ENCODE data around the gene NUP58.
"Not testable (repeated sequence)": the region's sequence is repeated elsewhere in the genome, so short reads cannot be mapped to it uniquely, and the experiment has no call there.

NUP58 gene

DNA sequence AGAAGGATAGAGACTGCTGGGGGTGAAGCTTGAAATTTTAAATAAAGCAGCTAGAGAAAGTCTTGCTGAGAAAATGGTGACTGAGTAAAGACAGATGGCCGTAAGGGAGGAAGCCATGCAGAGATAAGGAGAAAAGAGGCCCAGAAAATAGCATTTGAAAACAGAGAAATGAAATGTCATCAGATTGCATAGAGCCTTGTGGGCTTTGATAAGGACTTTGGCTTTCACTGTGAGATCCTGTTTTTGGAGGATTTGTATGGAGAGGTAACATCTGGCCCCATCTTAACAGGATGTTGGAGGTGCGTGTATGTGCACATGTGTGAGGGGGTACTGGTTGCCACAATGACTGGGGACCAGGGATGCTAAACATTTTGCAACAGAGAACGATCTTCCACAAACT lies 50.8 kb downstream of the NUP58 start:
- no peak overlapping the region for H3K27ac ChIP-seq (replicated peaks)

DNA sequence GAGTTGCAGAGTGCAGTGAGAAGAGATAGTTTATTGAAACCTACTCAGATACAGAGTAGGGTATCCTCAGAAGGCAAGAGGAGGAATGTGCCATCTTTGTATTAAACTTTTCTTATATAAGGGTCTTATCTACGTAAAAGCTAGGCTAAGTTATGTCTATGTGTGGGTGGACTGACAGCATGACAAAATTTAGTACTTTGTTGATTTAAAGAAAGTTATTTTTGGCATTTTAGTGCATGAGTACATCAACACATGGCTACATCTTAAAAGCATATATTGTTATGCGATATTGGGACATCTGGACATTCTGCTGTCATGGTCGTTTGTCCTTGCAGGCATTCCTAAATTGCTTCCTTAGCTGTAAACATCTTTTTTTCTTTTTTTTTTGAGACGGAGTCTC lies 51.4 kb downstream of the NUP58 start:
- Histone ChIP-seq H3K4me3 (replicated peaks; ENCODE audit: insufficient read depth, low read length) (no peak overlapping the region), H3K27ac (replicated peaks) (no peak overlapping the region), H3K27me3 (ENCODE audit: insufficient read depth, poor library complexity, severe bottlenecking) (peaks cover 10% of the 10 kb centered on the region)
- no peak for TF ChIP-seq GABPA (IDR thresholded peaks at IDR 0.05; ENCODE audit: low read depth)
- TF ChIP-seq CTCF (IDR thresholded peaks at IDR 0.05; ENCODE audit: insufficient read depth, low read length) = no peak
- TF ChIP-seq, protein P1, sequence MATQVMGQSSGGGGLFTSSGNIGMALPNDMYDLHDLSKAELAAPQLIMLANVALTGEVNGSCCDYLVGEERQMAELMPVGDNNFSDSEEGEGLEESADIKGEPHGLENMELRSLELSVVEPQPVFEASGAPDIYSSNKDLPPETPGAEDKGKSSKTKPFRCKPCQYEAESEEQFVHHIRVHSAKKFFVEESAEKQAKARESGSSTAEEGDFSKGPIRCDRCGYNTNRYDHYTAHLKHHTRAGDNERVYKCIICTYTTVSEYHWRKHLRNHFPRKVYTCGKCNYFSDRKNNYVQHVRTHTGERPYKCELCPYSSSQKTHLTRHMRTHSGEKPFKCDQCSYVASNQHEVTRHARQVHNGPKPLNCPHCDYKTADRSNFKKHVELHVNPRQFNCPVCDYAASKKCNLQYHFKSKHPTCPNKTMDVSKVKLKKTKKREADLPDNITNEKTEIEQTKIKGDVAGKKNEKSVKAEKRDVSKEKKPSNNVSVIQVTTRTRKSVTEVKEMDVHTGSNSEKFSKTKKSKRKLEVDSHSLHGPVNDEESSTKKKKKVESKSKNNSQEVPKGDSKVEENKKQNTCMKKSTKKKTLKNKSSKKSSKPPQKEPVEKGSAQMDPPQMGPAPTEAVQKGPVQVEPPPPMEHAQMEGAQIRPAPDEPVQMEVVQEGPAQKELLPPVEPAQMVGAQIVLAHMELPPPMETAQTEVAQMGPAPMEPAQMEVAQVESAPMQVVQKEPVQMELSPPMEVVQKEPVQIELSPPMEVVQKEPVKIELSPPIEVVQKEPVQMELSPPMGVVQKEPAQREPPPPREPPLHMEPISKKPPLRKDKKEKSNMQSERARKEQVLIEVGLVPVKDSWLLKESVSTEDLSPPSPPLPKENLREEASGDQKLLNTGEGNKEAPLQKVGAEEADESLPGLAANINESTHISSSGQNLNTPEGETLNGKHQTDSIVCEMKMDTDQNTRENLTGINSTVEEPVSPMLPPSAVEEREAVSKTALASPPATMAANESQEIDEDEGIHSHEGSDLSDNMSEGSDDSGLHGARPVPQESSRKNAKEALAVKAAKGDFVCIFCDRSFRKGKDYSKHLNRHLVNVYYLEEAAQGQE (IDR thresholded peaks at IDR 0.05; ENCODE audit: insufficient replicate concordance, low read depth) = no peak
- no peak for TF ChIP-seq SPI1 (IDR thresholded peaks at IDR 0.05; ENCODE audit: borderline replicate concordance, low read depth)
- no peak for TF ChIP-seq POLR2AphosphoS5 (IDR thresholded peaks at IDR 0.05; ENCODE audit: low read depth)
- no peak for DNase-seq (ENCODE audit: low read depth in 1 of 2, low spot score in 1 of 2)

More for the DNA sequence above, 50.8 kb downstream of the NUP58 start:
- Histone ChIP-seq H3K27me3 (ENCODE audit: insufficient read depth, poor library complexity, severe bottlenecking) (peaks cover 10% of the 10 kb centered on the region), H3K4me3 (replicated peaks; ENCODE audit: insufficient read depth, low read length) (no peak overlapping the region)
- TF ChIP-seq SPI1 (IDR thresholded peaks at IDR 0.05; ENCODE audit: borderline replicate concordance, low read depth) = no peak
- no peak for DNase-seq (ENCODE audit: low read depth in 1 of 2, low spot score in 1 of 2)

- Histone ChIP-seq H3K4me3 (replicated peaks; ENCODE audit: insufficient read depth, low read length) (no peak overlapping the region), H3K27me3 (ENCODE audit: insufficient read depth, poor library complexity, severe bottlenecking) (peaks cover 10% of the 10 kb centered on the region), H3K27ac (replicated peaks) (no peak overlapping the region)
- TF ChIP-seq, protein P1 (IDR thresholded peaks at IDR 0.05; ENCODE audit: insufficient replicate concordance, low read depth) = no peak
- no peak for TF ChIP-seq GABPA (IDR thresholded peaks at IDR 0.05; ENCODE audit: low read depth)
- no peak for TF ChIP-seq POLR2AphosphoS5 (IDR thresholded peaks at IDR 0.05; ENCODE audit: low read depth)
- TF ChIP-seq SPI1 (IDR thresholded peaks at IDR 0.05; ENCODE audit: borderline replicate concordance, low read depth) = no peak
- no peak for TF ChIP-seq CTCF (IDR thresholded peaks at IDR 0.05; ENCODE audit: insufficient read depth, low read length)
- DNase-seq (ENCODE audit: low read depth in 1 of 2, low spot score in 1 of 2) = no peak
Measured at GRCh38 chr13:25353344-25353743, 51.9 kb downstream of the NUP58 start.

DNA sequence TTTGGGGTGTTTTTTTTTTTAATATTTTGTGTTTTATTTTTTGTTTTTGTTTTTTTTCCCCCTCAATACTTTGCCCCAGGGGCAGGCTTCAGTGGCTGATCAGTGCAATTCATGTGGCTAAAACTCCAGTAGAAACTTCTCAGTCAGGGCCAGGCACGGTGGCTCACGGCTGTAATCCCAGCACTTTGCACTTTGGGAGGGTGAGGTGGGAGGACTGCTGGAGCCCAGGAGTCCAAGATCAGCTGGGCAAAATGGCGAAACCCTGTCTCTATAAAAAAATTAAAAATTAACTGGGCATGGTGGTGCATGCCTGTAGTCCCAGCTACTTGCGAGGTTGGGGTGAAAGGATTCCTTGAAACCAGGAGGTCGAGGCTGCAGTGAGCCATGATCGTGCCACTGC lies 53.0 kb downstream of the NUP58 start:
- H3K27me3 ChIP-seq (ENCODE audit: insufficient read depth, poor library complexity, severe bottlenecking) = peaks cover 10% of the 10 kb centered on the region
- TF ChIP-seq SPI1 (IDR thresholded peaks at IDR 0.05; ENCODE audit: borderline replicate concordance, low read depth) = no peak
- TF ChIP-seq GABPA (IDR thresholded peaks at IDR 0.05; ENCODE audit: low read depth) = no peak
- TF ChIP-seq, protein P1 (IDR thresholded peaks at IDR 0.05; ENCODE audit: insufficient replicate concordance, low read depth) = no peak
- no peak for TF ChIP-seq POLR2AphosphoS5 (IDR thresholded peaks at IDR 0.05; ENCODE audit: low read depth)
- TF ChIP-seq CTCF (IDR thresholded peaks at IDR 0.05; ENCODE audit: insufficient read depth, low read length) = no peak
- no peak overlapping the region for H3K27ac ChIP-seq (replicated peaks)
- no peak for DNase-seq (ENCODE audit: low read depth in 1 of 2, low spot score in 1 of 2)
- no peak overlapping the region for H3K4me3 ChIP-seq (replicated peaks; ENCODE audit: insufficient read depth, low read length)

- H3K4me3 ChIP-seq (replicated peaks; ENCODE audit: insufficient read depth, low read length); H3K27ac ChIP-seq (replicated peaks); DNase-seq (ENCODE audit: low read depth in 1 of 2, low spot score in 1 of 2); H3K27me3 ChIP-seq (ENCODE audit: insufficient read depth, poor library complexity, severe bottlenecking): not testable (repeated sequence)
Measured at GRCh38 chr13:25360443-25360842, 59.0 kb downstream of the NUP58 start.
